Prostate gland (tissue), 2 donors: ENCODE results near the gene PDIA5. TPM values are rescaled to one million over a fixed set of nuclear protein-coding genes. Genes with fewer than 3 reads are reported as not detected.
A peak's percentile ranks its signal among the peaks of the same experiment; 100 is the strongest.

Source experiments
- DNase-seq: peaks from one replicate; pipeline ENCODE4 v3.0.0-alpha.2; 2019; ENCODE audit warnings: low spot score
- H3K27ac ChIP-seq, 2 donors: fragments of 200-600 bp; sonication (generic); 2 replicates each; pipeline ENCODE4 v1.5.1; 2017 to 2019
- H3K27me3 ChIP-seq: fragments of 200-600 bp; sonication (generic); replicated peaks from 2 replicates; pipeline ENCODE4 v1.5.1; 2019; ENCODE audit not compliant: insufficient read depth
- H3K36me3 ChIP-seq, 2 donors: fragments of 200-600 bp; sonication (generic); 1 replicate in 1 of 2; 2 replicates in 1 of 2; pipeline versions ENCODE4 v1.5.1 to v1.8.1; 2017 to 2019
- H3K4me1 ChIP-seq: fragments of 200-600 bp; sonication (generic); replicated peaks from 2 replicates; pipeline ENCODE4 v1.5.1; 2019
- H3K4me3 ChIP-seq, 2 donors: fragments of 200-600 bp; sonication (generic); 2 replicates each; pipeline ENCODE4 v1.5.1; 2017 to 2019
- H3K9me3 ChIP-seq: fragments of 200-600 bp; sonication (generic); 2 replicates; pipeline ENCODE4 v1.5.1; 2017
- POLR2A ChIP-seq: fragments of 450-650 bp; IDR thresholded peaks from one replicate; pipeline ENCODE4 v1.6.1; 2016; ENCODE audit warnings: antibody characterized with exemption, mild to moderate bottlenecking
- POLR2AphosphoS5 ChIP-seq: sonication (generic); formaldehyde crosslinking; IDR thresholded peaks from one replicate; pipeline ENCODE4 v1.6.1; 2017; ENCODE audit warnings: antibody characterized with exemption
- WGBS: methylation state at CpG from one replicate; pipeline ENCODE4 v1.1.5; 2018; 5-methylcytosine and 5-hydroxymethylcytosine counted together
- intact Hi-C: fragments of 100-400 bp; cut with DNase I; formaldehyde crosslinking; loops from one replicate; pipeline ENCODE4 v1.14.2; 2022
- total RNA-seq, 2 donors: library from RNA; depleted of rRNA; stranded (reverse); fragments of >200 nt; gene quantifications; one replicate each; pipeline ENCODE4 v1.1.0, GENCODE V29; 2016
- TF ChIP-seq, protein P1 (sequence below), 4 experiments: fragments of 200-600 bp in 2 of 4; fragments of 450-650 bp in 2 of 4; sonication (generic) in 2 of 4; IDR thresholded peaks; 1 replicate in 3 of 4; 2 replicates in 1 of 4; pipeline ENCODE4 v1.5.1; 2016 to 2019; ENCODE audit warnings: antibody characterized with exemption in 4 of 4, mild to moderate bottlenecking in 2 of 4, moderate library complexity in 2 of 4

PDIA5 gene
- total RNA-seq, 2 donors from 2014 or later = 67.9 to 75.9 TPM

DNA sequence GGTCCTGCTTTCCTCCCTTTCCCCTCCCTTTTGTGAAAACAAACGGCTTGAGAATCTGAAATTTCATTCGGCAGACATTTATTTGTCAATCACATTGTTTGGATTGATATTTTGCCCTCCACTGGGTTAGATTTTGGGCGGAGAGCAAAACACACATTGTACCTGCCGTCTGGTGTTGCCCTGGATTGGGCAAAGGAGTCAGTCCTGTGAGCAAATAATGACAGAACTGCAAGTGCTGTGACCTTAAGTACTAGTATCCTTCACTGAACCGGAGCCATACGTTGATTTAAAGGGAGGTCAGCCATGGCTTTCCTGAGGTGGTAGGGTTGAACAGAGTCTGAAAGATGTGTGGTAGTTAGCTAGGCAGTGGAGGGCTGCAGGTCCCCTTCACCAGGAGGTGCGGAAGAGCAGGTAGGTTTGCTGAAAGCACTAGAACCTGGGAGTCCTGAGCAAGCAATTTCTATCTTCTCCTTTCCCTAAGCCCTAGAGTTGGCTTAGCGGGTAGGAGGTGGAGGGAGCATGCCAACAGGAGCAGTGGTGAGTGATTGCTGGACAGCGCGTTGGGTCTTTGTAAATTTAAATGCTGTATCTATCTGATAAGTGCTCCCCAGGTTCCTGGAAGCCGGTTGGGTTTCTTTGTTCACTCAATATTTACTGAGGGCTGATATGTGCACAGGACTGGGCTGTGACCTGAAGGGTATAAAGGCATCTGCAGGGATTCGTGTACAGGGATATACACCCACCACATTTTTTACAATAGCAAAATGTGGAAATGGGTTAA lies 2.0 kb downstream of the PDIA5 start:
- peaks cover 5% of the 10 kb centered on the region for H3K4me1 ChIP-seq
- intact Hi-C loops = no loop called here
- peak; percentile 57 for DNase-seq

DNA sequence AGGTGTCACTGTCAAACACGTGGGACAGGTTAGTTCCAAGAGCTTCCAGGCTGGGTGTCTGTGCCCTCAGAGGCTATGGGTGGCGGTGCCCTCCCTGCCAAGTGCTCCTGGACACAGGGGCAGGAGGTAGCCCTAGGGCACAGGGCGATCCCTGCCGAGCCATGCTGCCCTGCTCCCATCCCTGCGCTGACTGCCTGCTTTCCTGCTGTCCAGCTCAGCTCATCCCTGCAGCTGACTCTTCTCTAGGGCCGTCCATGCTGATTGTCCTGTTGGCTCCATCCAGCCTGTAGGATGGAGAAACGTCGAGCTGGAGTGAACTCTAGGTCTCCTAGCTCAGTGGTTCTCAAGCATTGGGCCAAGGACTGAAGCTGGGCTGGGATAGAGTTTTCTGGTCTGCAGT lies 3.7 kb downstream of the PDIA5 start:
- H3K27ac ChIP-seq = no peak overlapping the region
- no peaks in the 10 kb centered on the region for H3K27me3 ChIP-seq
- H3K36me3 ChIP-seq = no peaks in the 10 kb centered on the region
- intact Hi-C loops = no loop called here
- TF ChIP-seq POLR2AphosphoS5 (no peak), POLR2A (no peak)
- TF ChIP-seq, protein P1, sequence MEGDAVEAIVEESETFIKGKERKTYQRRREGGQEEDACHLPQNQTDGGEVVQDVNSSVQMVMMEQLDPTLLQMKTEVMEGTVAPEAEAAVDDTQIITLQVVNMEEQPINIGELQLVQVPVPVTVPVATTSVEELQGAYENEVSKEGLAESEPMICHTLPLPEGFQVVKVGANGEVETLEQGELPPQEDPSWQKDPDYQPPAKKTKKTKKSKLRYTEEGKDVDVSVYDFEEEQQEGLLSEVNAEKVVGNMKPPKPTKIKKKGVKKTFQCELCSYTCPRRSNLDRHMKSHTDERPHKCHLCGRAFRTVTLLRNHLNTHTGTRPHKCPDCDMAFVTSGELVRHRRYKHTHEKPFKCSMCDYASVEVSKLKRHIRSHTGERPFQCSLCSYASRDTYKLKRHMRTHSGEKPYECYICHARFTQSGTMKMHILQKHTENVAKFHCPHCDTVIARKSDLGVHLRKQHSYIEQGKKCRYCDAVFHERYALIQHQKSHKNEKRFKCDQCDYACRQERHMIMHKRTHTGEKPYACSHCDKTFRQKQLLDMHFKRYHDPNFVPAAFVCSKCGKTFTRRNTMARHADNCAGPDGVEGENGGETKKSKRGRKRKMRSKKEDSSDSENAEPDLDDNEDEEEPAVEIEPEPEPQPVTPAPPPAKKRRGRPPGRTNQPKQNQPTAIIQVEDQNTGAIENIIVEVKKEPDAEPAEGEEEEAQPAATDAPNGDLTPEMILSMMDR (IDR thresholded peaks at IDR 0.05) = no peak
- WGBS = 81% methylated on average over 8 of the region's 8 CpGs
- H3K4me1 ChIP-seq = peaks cover 5% of the 10 kb centered on the region
- DNase-seq = no peak
- no peaks in the 10 kb centered on the region for H3K9me3 ChIP-seq
- no peak overlapping the region for H3K4me3 ChIP-seq

More for the DNA sequence above, 2.0 kb downstream of the PDIA5 start:
- WGBS = 63% methylated on average over 12 of the region's 12 CpGs
- Histone ChIP-seq H3K27me3 (no peaks in the 10 kb centered on the region), H3K27ac (peak overlapping the region; percentile 71 to 76), H3K9me3 (no peaks in the 10 kb centered on the region), H3K36me3 (no peaks in the 10 kb centered on the region), H3K4me3 (peak overlapping the region in 1 of 2 donors; percentile 74)
- peak; percentile 7 for TF ChIP-seq POLR2AphosphoS5
- TF ChIP-seq, protein P1 (IDR thresholded peaks at IDR 0.05) = no peak

DNA sequence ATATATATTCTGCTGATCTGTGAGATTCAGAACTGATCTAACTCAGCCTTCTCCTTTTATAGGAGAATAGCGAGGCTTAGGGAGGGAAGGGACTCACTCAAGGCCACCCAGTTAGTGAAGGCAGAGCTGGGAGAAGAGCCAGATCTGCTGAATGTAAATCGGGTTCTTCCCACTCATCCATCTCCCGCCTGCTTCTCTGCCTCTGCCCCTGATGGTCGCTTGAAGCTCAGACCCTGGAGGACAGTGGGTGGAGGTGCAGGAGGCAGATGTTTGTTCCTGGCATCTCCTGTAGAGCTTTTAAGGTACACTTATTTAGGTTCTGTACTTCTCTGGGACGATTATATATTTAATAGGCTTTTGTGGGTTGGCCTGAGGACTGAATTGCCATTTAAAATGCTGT lies 4.3 kb downstream of the PDIA5 start:
- TF ChIP-seq POLR2AphosphoS5 (no peak), POLR2A (no peak)
- TF ChIP-seq, protein P1 (IDR thresholded peaks at IDR 0.05) = no peak
- no peak overlapping the region for H3K4me3 ChIP-seq
- DNase-seq = no peak
- intact Hi-C loops = no loop called here
- H3K9me3 ChIP-seq = no peaks in the 10 kb centered on the region
- H3K36me3 ChIP-seq = no peaks in the 10 kb centered on the region
- peaks cover 10% of the 10 kb centered on the region for H3K4me1 ChIP-seq
- 47% methylated on average over 5 of the region's 5 CpGs for WGBS
- no peaks in the 10 kb centered on the region for H3K27me3 ChIP-seq
- no peak overlapping the region for H3K27ac ChIP-seq

DNA sequence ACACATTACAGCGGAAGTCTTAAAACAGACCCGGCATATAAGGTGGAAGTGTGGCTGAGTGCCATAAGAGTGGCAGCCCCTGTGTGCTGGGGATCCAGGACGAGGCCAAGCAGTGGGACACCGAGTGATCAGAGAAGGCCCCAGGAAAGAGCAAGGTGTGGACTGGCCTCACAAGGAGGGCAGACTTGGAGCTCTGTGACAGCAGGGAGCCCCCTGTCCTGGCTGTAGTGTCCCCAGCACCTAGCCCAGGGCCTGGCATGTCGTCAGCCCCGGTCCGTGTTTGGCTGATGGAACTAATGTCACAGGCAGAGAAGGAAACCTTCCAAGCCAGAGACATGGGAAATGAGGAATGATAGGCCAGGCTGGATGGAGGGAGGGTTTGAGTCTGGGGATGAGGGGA lies 4.8 kb downstream of the PDIA5 start:
- Histone ChIP-seq H3K4me1 (peaks cover 14% of the 10 kb centered on the region), H3K27ac (no peak overlapping the region), H3K9me3 (no peaks in the 10 kb centered on the region), H3K36me3 (no peaks in the 10 kb centered on the region), H3K4me3 (no peak overlapping the region), H3K27me3 (no peaks in the 10 kb centered on the region)
- TF ChIP-seq, protein P1 (IDR thresholded peaks at IDR 0.05) = no peak
- no peak for TF ChIP-seq POLR2A
- TF ChIP-seq POLR2AphosphoS5 = no peak
- WGBS = 75% methylated on average over 7 of the region's 7 CpGs
- DNase-seq = no peak
- intact Hi-C loops = no loop called here

DNA sequence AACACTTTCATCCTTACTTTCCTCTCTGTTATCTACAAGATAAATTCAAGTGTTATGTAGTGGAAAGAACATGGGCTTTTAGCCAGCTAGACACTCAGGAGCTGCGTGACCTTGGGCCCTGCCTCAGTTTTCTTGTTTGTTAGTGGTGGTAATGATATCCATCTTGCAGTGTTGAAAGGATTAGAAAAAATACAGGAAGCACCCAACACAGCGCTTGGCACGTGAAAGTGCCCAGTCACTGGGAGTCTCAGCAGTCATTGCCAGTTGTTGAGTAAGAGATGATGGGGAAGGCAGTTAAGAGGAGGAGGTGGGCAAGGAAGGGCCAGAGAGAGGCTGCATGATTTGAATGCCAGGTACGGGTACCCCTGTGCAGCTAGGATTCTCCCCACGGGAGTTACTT lies 5.3 kb downstream of the PDIA5 start:
- no peak for DNase-seq
- intact Hi-C loops = no loop called here
- Histone ChIP-seq H3K27me3 (no peaks in the 10 kb centered on the region), H3K4me3 (no peak overlapping the region), H3K9me3 (no peaks in the 10 kb centered on the region), H3K27ac (no peak overlapping the region), H3K36me3 (no peaks in the 10 kb centered on the region), H3K4me1 (peaks cover 19% of the 10 kb centered on the region)
- 83% methylated on average over 5 of the region's 5 CpGs for WGBS
- TF ChIP-seq, protein P1 (IDR thresholded peaks at IDR 0.05) = no peak
- TF ChIP-seq POLR2AphosphoS5 (no peak), POLR2A (no peak)
